ENCODE data around the gene MCC.

The MCC gene

DNA sequence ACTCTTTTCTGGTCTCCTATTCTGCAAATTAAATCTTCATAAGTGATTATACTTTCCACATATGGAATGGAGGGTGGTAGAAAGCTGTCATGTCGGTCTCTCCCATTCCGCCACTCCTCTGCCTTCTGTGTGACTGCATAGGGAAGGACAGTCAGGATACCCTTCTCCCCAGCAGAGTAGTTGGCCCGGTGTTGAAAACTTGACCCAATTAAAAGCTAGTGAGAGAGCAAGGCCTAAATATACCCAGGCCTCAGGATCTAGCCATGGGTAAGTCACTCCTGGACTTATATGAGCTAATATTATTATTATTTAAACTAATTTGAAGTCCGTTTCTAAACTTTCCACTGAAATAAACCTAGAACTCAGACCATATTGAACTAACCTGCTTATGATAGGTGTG lies 248.2 kb downstream of the MCC start:
- DNase-seq, result no peak

- DNase-seq, result no peak
Observed at GRCh38 chr5:113237893-113238292, 250.4 kb downstream of the MCC start.

DNA sequence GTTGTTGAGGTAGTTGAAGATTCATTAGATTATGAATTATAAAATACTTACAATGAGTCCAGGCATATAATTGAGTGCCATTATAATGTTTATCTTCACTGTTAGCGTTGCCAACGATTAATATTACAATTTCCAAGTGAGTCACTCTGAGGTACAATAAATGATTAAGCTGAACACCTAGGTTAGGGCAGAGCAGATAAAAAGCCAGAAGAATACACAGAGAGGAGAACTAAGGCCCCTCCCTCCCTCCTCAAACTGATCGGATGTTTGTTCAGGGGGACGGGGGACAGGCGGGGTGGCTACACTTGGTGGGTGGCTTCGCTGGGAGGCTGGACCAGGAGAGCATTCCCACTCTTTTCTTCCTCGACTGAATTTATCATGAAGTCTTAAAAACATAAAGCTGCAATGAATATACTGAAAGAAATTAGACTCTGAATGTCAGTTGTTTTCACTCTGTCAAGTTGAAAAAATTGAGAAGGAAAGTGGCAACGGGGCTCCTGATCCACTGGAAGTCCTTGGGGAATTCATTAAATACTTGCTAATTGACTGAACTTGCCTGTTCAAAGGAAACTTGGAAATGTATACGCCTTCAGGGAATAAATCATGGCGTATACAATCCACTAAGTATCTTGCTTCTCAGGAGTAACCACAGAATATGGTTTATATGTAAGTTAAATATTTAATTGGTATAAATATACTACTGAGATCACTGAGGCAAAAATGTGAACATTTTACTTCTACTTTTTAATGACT lies 251.5 kb downstream of the MCC start:
- no peak for DNase-seq

- no peak for DNase-seq
Observed at GRCh38 chr5:113235884-113236283, 252.4 kb downstream of the MCC start.

GRCh38 chr5:113234546-113234945 lies 253.7 kb downstream of the MCC start:
- DNase-seq, result no peak

DNA sequence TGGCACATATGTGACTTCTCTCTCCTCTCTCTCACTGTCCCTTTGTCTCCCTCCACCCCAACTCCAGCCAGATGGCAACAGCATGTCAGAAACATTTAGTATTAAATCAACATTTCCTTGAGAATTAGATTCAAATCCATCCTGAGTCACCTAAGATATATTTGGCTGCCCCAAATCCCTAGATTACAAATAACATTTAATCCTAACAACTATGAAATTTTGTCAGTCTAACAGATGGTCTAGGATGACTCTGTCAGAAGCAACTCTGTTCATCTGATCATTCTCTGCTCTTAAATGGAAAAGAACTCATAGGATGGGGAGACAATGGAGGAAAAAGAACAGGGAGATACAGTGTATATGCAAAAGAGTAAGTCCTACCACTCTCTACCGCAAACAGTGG lies 254.6 kb downstream of the MCC start:
- no peak for DNase-seq

DNA sequence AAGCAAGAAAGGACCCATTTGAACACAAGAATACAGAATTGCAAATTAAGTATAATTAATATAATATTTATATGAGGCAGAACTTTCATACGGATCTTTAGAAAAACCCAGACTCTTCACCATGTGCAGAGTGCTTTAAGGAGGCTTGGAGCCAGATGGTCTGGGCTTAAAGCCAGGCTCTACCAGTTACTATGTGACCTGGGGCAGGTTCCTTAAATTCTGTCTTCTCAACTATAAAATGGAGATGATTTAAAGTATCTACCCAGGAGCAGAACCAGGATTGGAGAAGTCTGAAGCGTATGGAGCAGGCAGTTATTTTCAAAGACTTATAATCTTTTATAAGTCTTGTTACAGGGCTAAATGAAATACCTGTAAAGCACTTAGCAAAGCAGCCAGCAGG lies 255.6 kb downstream of the MCC start:
- no peak for DNase-seq

- DNase-seq, result no peak
Observed at GRCh38 chr5:113232221-113232620, 256.0 kb downstream of the MCC start.

DNA sequence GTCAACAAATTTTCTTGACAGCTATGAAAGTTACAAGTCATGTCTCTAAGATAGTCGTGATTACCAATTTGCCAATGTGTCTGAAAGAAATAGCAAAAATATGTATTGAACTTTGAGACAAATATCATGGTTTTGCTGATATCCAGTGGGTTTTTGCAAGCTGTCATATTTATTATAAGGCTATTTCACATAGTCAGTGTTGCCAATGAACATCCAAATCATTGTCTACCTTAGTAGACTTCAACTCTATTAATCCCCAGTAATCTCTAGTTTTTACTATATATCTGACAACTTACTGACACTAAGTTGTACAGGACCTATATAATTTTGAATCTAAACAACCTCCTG lies 256.6 kb downstream of the MCC start:
- no peak for DNase-seq

- DNase-seq, result no peak
Observed at GRCh38 chr5:113230711-113231652, 257.3 kb downstream of the MCC start.

DNA sequence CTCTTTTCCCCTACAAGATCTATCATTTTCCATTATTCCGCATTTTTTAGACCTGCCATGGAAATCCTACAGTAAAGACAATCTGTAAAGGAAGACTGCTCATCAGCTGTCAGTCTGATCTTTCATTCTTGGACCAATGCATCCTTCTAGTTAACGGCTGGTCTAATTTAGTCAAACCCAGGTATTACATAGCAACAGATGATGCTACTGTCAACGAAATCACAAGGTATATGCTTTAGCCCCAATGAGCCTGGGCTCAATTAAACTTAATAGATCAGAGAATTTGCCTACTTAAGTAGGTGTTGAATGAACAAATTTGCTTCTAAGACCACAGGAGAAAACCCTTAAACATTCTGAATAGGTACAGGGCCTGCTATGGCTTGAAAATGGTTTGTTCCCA lies 260.5 kb downstream of the MCC start:
- DNase-seq, result no peak

- no peak for DNase-seq
Observed at GRCh38 chr5:113226116-113226736, 262.0 kb downstream of the MCC start.

DNA sequence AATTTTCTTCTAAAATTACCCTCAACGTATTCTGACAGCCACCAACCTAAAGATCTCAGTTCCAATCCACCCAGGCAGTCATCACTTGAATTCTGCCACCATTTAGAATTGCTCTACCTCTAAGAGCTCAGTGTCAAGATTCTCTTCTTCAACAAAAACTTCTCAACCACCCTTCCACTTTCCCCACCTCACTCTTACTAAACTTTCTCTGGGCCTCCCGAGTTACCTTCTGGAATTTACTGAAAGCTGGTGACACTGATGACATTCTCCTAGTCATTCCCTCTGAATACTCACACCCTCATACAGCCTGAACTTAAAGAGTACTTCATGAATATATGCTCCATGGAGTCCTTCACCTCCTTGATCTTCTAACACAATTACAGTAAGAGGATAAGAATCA lies 263.0 kb downstream of the MCC start:
- DNase-seq, result no peak

DNA sequence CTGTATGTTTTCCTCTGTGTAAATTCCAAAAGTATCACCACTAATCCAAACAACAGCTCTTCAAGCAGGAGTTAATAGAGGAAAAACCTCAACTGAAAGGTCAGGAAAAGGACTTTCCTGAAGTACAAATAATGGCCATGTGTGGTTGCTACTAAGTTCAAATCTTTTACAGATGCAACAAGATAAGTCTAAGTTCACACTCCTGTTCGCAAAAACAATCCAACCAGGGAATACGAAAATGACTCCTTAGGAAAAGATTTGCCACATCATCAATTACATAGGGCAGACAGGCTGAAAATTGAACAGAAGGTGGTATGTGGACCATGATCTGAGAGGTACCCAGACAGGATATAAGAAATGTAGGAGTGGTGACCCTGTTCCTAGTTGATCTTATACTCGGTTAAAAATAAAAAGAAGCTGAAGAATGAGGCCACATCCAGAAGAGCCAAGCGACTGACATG lies 263.6 kb downstream of the MCC start:
- no peak for DNase-seq

- DNase-seq, result no peak
Observed at GRCh38 chr5:113223831-113224604, 264.2 kb downstream of the MCC start.

DNA sequence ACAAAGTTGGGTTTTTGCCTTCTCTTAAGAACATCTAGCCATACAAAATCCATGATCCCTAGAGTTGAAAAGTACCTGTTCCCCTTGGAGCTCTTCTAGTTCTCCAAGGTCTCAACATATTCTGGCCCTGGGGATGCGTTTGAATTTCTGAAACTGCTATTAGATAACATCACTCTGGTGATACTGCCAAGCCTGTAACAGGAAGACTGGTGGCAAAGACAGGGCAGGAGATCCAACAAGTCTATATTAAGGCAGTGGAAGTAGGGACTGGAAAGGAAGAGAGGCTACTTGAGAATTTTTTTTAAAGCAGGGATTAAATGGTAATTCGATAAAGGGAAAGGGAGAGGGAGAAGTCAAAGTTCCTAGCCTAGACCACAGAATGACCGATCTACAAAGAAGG lies 264.9 kb downstream of the MCC start:
- no peak for DNase-seq

GRCh38 chr5:113221294-113222176 lies 266.7 kb downstream of the MCC start:
- DNase-seq, result no peak

DNA sequence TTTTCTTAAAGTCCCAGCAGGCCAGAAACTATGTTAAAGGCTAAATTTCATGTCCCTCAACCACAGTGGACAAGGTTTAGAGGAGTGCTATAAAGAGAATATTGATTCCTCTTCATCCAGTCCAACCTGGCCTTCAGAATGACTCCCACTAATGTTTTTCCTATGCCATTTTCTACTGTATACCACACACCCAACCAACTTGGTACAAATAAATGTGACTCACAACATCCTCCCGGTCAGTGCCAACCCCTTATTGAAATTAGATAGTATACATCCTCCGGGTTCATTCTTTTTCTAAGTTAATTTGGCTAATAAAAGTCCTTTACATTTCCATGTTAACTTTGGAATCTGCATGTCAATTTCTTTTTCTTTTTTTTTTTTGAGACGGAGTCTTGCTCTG lies 268.6 kb downstream of the MCC start:
- DNase-seq, result no peak

DNA sequence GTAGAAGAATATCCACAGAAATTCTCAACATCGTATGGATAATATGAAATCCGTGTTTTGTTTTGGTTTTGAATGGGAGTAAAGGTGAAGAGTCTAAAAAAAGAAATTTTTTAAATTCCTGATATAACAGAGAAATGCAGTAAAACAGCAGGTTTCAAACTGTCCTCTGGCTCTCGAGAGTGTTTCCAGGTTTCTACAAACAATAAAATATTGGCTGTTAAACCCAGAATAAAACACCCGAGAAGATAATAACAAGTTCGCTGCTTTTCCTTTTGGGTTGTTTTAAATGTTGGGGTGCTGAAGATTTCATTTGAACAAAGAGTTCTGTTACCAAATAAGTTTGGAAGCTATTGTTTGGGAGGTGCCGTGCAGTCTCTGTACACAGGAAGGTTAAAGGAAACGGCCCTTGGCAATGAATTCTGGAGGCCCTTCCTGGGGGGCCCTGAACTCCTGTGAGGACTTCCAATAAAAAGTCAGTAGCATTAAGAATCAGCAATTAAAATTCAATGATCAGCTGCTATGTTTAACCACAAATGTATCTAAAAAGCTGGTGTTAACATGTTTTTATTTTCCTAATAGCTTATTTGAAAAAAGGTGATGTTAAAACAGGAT lies 269.2 kb downstream of the MCC start:
- DNase-seq, result no peak

GRCh38 chr5:113218200-113218599 lies 270.1 kb downstream of the MCC start:
- no peak for DNase-seq

DNA sequence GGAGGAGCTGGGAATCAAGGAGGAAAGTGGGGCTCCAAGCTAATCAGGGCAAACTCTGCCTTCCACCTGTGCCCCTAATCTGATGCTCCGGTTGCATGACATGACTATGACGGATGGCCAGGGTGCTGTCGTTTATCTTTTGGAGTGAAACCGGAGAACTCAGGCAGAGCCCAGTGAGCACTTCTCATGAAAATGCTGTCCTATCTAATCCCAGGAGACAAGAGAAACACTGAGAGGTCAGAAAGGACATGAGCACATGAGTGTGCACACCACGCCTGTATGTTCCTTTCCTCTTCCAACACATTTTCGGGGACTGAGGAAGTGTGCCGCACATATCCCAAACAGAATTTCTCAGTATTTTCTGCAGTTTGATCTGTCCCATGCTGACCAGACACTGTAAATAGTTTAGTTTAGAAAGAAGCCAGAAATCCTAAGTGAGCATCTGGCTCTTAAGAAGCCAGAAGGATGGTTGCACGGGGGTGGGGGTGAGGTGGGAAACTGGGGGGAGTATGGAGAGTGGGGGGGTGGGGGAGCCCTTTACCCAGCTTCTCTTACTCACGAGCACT lies 270.6 kb downstream of the MCC start:
- DNase-seq, result no peak
